GM12865 (cell line): ENCODE results near the gene FANCL.
"Not testable (repeated sequence)": the region's sequence is repeated elsewhere in the genome, so short reads cannot be mapped to it uniquely, and the experiment has no call there.

Source experiments
- DNase-seq: peaks from one replicate; pipeline ENCODE4 v3.0.0; 2010; ENCODE audit warnings: low read depth
- H3K4me3 ChIP-seq: 2 replicates; pipeline ENCODE4 v1.5.1; 2011; ENCODE audit warnings: mild to moderate bottlenecking, low read depth, low read length, control low read depth
- TF ChIP-seq, protein P1 (sequence below): IDR thresholded peaks from 2 replicates; pipeline ENCODE4 v1.5.1; 2011; ENCODE audit warnings: low read length, control low read depth, low read depth, inconsistent platforms; ENCODE audit not compliant: insufficient read depth; ENCODE audit errors: missing control alignments

The FANCL gene

DNA sequence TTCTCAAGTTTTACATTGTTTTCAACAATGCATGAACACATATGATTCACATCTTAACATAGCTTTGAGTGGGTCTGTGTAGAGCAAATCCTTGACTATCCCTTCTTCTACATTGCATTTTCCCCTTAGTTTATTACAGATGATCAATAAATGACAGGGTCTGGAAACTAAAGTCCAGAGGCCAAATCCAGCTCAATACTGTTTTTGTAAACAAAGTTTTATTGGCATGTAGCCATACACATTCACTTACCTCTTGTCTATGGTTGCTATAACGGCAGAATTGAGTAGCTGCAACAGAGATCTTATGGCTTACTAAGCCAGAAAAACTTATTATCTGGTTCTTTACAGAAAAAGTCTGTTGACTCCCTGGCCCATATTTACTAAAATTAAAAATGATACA is 12.8 kb downstream of the FANCL start:
- no peak overlapping the region for H3K4me3 ChIP-seq
- DNase-seq: no peak
- TF ChIP-seq, protein P1, sequence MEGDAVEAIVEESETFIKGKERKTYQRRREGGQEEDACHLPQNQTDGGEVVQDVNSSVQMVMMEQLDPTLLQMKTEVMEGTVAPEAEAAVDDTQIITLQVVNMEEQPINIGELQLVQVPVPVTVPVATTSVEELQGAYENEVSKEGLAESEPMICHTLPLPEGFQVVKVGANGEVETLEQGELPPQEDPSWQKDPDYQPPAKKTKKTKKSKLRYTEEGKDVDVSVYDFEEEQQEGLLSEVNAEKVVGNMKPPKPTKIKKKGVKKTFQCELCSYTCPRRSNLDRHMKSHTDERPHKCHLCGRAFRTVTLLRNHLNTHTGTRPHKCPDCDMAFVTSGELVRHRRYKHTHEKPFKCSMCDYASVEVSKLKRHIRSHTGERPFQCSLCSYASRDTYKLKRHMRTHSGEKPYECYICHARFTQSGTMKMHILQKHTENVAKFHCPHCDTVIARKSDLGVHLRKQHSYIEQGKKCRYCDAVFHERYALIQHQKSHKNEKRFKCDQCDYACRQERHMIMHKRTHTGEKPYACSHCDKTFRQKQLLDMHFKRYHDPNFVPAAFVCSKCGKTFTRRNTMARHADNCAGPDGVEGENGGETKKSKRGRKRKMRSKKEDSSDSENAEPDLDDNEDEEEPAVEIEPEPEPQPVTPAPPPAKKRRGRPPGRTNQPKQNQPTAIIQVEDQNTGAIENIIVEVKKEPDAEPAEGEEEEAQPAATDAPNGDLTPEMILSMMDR: no peak

DNA sequence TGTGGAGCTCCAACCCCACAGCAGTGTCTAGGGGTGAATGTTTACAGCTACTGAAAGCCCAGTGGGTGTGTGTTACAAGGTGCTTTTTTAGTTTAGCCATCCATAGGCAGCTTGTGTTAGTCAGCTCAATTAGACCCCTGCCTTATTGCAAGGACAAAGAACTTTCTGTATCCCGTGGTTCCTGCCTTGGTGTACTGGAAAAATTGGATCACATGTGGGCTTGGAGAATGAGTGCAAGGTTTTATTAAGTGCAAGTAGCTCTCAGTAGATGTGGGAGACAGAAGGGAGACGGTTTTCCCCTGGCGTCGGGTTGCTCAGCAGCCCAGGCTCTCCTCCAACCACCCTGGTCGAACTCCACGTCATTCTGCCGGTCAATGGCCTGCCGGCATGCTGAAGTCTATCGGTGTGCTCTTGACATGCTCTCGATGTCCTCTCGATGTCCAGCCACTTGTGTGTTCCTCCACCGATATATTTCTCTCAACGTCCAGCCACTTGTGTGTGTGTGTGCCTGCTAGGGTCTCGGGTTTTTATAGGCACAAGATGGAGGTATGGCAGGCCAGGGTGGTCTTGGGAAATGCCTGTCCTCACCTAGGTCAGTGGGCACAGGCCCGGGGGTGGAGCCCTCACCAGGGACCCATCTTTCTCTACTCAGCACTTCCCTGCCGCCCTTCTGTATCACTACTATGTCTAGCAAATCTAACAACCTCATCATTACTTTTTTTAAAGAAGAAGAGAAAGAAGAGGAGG is 13.8 kb downstream of the FANCL start:
- TF ChIP-seq, protein P1: no peak
- no peak for DNase-seq
- H3K4me3 ChIP-seq: no peak overlapping the region

DNA sequence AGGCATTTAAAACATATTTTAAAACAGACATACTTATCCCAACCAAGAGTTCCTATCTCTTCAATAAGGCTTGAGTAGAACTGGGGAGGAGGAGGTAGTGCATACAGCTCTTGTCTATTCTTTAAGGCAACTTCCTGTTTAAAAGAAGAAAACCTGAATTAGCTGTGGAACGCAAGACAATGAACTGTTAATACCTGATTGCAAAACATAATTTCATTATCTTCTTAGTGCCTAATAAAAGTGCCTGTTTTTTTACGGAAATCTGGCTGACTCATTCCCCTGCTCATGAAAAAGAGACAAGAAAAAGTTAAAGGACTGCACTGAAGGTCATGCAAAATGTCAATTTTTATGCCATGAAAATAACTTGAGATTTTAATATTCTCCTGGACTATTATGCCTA is 19.2 kb downstream of the FANCL start:
- no peak overlapping the region for H3K4me3 ChIP-seq
- DNase-seq: no peak
- TF ChIP-seq, protein P1: no peak

DNA sequence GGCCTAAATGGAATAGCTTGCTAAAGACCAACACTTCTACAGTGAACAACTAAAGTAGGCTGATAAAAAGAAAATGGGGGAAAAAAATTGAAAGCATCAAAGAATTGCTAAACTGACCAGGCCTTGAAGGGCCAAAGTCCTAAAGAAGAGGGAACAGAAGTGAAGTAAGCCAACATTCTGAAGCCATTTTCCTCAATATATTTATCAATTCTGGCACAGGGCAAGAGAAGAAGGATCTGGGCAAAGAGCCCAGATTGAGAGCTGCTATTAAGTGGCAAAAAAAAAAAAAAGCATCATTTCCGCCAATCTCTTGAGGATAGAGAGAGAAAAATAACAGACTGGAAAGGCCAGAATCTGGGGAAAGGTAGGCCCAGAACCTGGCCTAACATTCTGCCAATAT is 25.7 kb downstream of the FANCL start:
- TF ChIP-seq, protein P1: no peak
- DNase-seq: no peak
- H3K4me3 ChIP-seq: no peak overlapping the region

DNA sequence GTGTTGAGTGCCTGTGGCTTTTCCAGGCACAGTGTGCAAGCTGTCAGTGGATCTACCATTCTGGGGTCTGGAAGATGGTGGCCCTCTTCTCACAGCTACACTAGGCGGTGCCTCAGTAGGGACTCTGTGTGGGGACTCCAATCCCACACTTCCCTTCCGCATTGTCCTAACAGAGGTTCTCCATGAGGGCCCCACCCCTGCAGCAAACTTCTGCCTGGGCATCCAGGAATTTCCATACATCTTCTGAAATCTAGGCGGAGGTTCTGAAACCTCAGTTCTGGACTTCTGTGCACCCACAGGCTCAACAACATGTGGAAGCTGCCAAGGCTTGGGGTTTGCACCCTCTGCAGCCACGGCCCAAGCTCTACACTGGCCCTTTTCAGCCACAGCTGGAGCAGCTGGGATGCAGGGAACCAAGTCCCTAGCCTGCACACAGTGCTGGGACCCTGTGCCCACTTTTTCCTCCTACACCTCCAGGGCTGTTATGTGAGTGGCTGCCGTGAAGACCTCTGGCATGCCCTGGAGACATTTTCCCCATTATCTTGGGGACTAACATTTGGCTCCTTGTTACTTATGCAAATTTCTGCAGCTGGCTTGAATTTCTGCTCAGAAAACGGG is 30.1 kb downstream of the FANCL start:
- not testable (repeated sequence) for DNase-seq, H3K4me3 ChIP-seq

DNA sequence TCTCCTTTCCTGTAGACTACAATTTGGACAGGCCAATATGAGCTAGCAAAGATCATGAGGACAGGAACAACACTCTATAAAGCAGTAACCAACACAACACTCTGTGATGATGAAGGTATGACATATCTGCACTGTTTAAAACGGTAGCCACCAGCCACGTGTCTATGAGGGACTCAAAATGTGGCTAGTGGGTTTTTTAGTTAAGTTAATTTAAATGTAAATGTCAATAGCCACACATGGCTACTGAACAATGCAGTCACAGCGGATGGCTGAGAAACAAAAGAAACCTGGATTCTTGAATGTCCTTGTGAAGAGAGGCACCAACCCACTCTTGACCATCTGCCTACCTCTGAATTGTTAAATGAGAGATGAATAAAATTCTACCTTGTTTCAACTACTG is 33.9 kb downstream of the FANCL start:
- H3K4me3 ChIP-seq: no peak overlapping the region
- TF ChIP-seq, protein P1: no peak
- no peak for DNase-seq

DNA sequence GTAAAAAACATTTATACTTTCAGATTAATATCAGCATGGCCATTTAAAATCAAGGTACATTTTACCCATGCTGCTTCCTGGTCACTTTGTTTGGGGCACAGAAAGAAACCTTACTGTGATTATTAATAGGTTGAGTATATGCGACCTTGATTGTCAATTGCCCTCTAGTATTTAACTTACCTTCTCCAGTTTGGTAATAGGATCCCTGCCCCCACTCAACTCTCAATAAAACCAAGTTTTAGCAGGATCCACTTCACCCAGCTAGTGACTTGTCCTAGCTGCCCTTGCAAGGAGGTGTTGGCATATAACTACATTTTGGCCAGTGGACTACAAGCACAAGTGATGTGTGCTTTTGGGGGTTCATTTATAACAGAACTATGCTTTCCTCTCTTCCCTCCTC is 34.3 kb downstream of the FANCL start:
- DNase-seq: no peak
- TF ChIP-seq, protein P1: no peak
- no peak overlapping the region for H3K4me3 ChIP-seq
